PC-9 (cell line): Measurements from ENCODE around the gene FOXJ1. TPM values are rescaled to one million over a fixed set of nuclear protein-coding genes. Genes with fewer than 3 reads are reported as not detected.

Experiments used
- BruUV-seq: library from RNA; stranded (reverse); fragments of 400-500 nt; replicated peaks from 2 replicates; lab custom pipeline; 2021; lab: Mats Ljungman, UMichigan
- CTCF ChIA-PET: fragments of 300-600 bp; sonication (Branson Sonifier 250); formaldehyde crosslinking; loops from one replicate; lab custom pipeline; 2022; ENCODE audit warnings: antibody characterized with exemption; lab: Charles Lee
- POLR2A ChIA-PET: fragments of 300-600 bp; sonication (Branson Sonifier 250); formaldehyde crosslinking; loops from one replicate; lab custom pipeline; 2022; ENCODE audit warnings: antibody characterized with exemption; ENCODE audit not compliant: unreplicated experiment; lab: Charles Lee
- DNase-seq, 2 experiments: peaks; one replicate each; pipeline versions ENCODE4 v3.0.0 to v3.0.0-alpha.2; 2015 to 2022; ENCODE audit warnings: mixed read lengths in 1 of 2
- H2AFZ ChIP-seq: fragments of 200-600 bp; sonication (generic); 2 replicates; pipeline ENCODE4 v1.8.1; 2017; ENCODE audit warnings: antibody characterized with exemption
- H3F3A ChIP-seq: fragments of 200-600 bp; sonication (generic); 2 replicates; pipeline ENCODE4 v1.8.1; 2017; ENCODE audit warnings: antibody characterized with exemption, mild to moderate bottlenecking, low read depth; ENCODE audit not compliant: insufficient read depth
- H3K27ac ChIP-seq: fragments of 200-600 bp; sonication (generic); 2 replicates; pipeline ENCODE4 v1.6.1; 2016; ENCODE audit warnings: mixed run types
- H3K27me3 ChIP-seq: fragments of 200-600 bp; sonication (generic); 2 replicates; pipeline ENCODE4 v1.6.1; 2016; ENCODE audit warnings: low read depth, mixed run types; ENCODE audit not compliant: insufficient read depth
- H3K36me3 ChIP-seq: fragments of 200-600 bp; sonication (generic); 2 replicates; pipeline ENCODE4 v1.6.1; 2016; ENCODE audit warnings: low read depth, mixed run types
- H3K4me1 ChIP-seq: fragments of 200-600 bp; sonication (generic); replicated peaks from 2 replicates; pipeline ENCODE4 v1.6.1; 2016; ENCODE audit warnings: mixed run types; ENCODE audit not compliant: insufficient read depth
- H3K4me2 ChIP-seq: fragments of 200-600 bp; sonication (generic); 2 replicates; pipeline ENCODE4 v1.6.1; 2017; ENCODE audit warnings: mixed run types
- H3K4me3 ChIP-seq: fragments of 200-600 bp; sonication (generic); 2 replicates; pipeline ENCODE4 v1.6.1; 2016; ENCODE audit warnings: mixed run types
- H3K79me2 ChIP-seq: fragments of 200-600 bp; sonication (generic); 2 replicates; pipeline ENCODE4 v1.6.1; 2017; ENCODE audit warnings: low read depth, mixed run types
- H3K9me2 ChIP-seq: fragments of 200-600 bp; sonication (generic); 2 replicates; pipeline ENCODE4 v1.8.1; 2017; ENCODE audit warnings: mild to moderate bottlenecking; ENCODE audit not compliant: insufficient read depth
- H3K9me3 ChIP-seq: fragments of 200-600 bp; sonication (generic); 2 replicates; pipeline ENCODE4 v1.8.1; 2016; ENCODE audit warnings: low read depth; ENCODE audit not compliant: insufficient read depth
- H4K20me1 ChIP-seq: fragments of 200-600 bp; sonication (generic); 2 replicates; pipeline ENCODE4 v1.8.1; 2017; ENCODE audit not compliant: insufficient read depth
- CTCF ChIP-seq: fragments of 200-600 bp; sonication (generic); conservative IDR thresholded peaks from 2 replicates; pipeline ENCODE4 v1.6.1; 2017; ENCODE audit warnings: mixed run types, antibody characterized with exemption, mild to moderate bottlenecking, moderate library complexity
- EZH2 ChIP-seq: fragments of 200-600 bp; sonication (generic); IDR thresholded peaks from 2 replicates; pipeline ENCODE4 v1.8.0; 2017; ENCODE audit warnings: antibody characterized with exemption, low read depth
- intact Hi-C: fragments of 100-400 bp; cut with micrococcal nuclease; formaldehyde crosslinking; loops from one replicate; pipeline ENCODE4 v1.10.0; 2022; ENCODE audit not compliant: unreplicated experiment
- total RNA-seq: library from RNA; stranded (reverse); gene quantifications from 2 replicates; pipeline ENCODE4 v1.2.3, GENCODE V29; 2021

Gene FOXJ1
- total RNA-seq, 1 experiment from 2014 or later, result 23.7 TPM

- DNase-seq, result no peak
- H3K9me3 ChIP-seq, result no peaks in the 10 kb centered on the region
- H3K27me3 ChIP-seq, result no peaks in the 10 kb centered on the region
- H2AFZ ChIP-seq, result no peak overlapping the region
- intact Hi-C loops, result no loop called here
- H3K4me3 ChIP-seq, result no peak overlapping the region
- no TSS peak for BruUV-seq
- ChIA-PET CTCF (interaction anchor here (0.6 kb wide), 2 partner anchors 39 to 68 kb away, joined by 3 to 18 read pairs; partner anchors contain the start of gene EXOC7), POLR2A (no interaction called here)
- H3K4me2 ChIP-seq, result no peak overlapping the region
- H3K27ac ChIP-seq, result no peak overlapping the region
- TF ChIP-seq CTCF, result no peak
- TF ChIP-seq EZH2, result no peak
- no peaks in the 10 kb centered on the region for H3K36me3 ChIP-seq
- H3F3A ChIP-seq, result no peaks in the 10 kb centered on the region
- no peaks in the 10 kb centered on the region for H4K20me1 ChIP-seq
- H3K79me2 ChIP-seq, result no peaks in the 10 kb centered on the region
- H3K9me2 ChIP-seq, result no peaks in the 10 kb centered on the region
- no peaks in the 10 kb centered on the region for H3K4me1 ChIP-seq
Measured at GRCh38 chr17:76171706-76172105, 30.7 kb upstream of the FOXJ1 start.

- no peak for DNase-seq
- no TSS peak for BruUV-seq
- no peak overlapping the region for H3K27ac ChIP-seq
- no peaks in the 10 kb centered on the region for H3K4me1 ChIP-seq
- ChIA-PET POLR2A (interaction anchor here (0.7 kb wide), 1 partner anchor 1201 kb away, joined by 16 read pairs; no protein-coding TSS in a partner anchor), CTCF (interaction anchor here (0.7 kb wide), 1 partner anchor 279 kb away, joined by 5 read pairs; no protein-coding TSS in a partner anchor)
- H4K20me1 ChIP-seq, result no peaks in the 10 kb centered on the region
- no peaks in the 10 kb centered on the region for H3K27me3 ChIP-seq
- no peaks in the 10 kb centered on the region for H3F3A ChIP-seq
- H3K9me3 ChIP-seq, result no peaks in the 10 kb centered on the region
- no peaks in the 10 kb centered on the region for H3K9me2 ChIP-seq
- no peak overlapping the region for H2AFZ ChIP-seq
- no peak overlapping the region for H3K4me3 ChIP-seq
- H3K79me2 ChIP-seq, result no peaks in the 10 kb centered on the region
- no peak overlapping the region for H3K4me2 ChIP-seq
- H3K36me3 ChIP-seq, result no peaks in the 10 kb centered on the region
- TF ChIP-seq EZH2 (no peak), CTCF (no peak)
- intact Hi-C loops, result no loop called here
Measured at GRCh38 chr17:76170114-76170513, 29.1 kb upstream of the FOXJ1 start.

- no peaks in the 10 kb centered on the region for H3K36me3 ChIP-seq
- H3K27ac ChIP-seq, result no peak overlapping the region
- H3K27me3 ChIP-seq, result no peaks in the 10 kb centered on the region
- intact Hi-C loops, result no loop called here
- no peaks in the 10 kb centered on the region for H3K79me2 ChIP-seq
- BruUV-seq, result no TSS peak
- no peaks in the 10 kb centered on the region for H4K20me1 ChIP-seq
- H2AFZ ChIP-seq, result no peak overlapping the region
- no peaks in the 10 kb centered on the region for H3K4me1 ChIP-seq
- POLR2A ChIA-PET, result no interaction called here
- CTCF ChIA-PET, result no interaction called here
- no peak for TF ChIP-seq EZH2
- TF ChIP-seq CTCF, result no peak
- no peaks in the 10 kb centered on the region for H3F3A ChIP-seq
- no peak overlapping the region for H3K4me2 ChIP-seq
- no peak overlapping the region for H3K4me3 ChIP-seq
- DNase-seq, result no peak
- H3K9me2 ChIP-seq, result no peaks in the 10 kb centered on the region
- H3K9me3 ChIP-seq, result no peaks in the 10 kb centered on the region
Measured at GRCh38 chr17:76166906-76167305, 25.9 kb upstream of the FOXJ1 start.
